Coronary artery (tissue), 2 donors: ENCODE data around the gene ZMIZ2.

Experiments used
- DNase-seq: peaks from one replicate; pipeline ENCODE4 v3.0.0-alpha.2; 2017; ENCODE audit warnings: low spot score
- H3K27ac ChIP-seq, 2 donors: fragments of 200-600 bp; sonication (generic); one replicate each; pipeline ENCODE4 v1.5.1; 2016 to 2019
- H3K4me3 ChIP-seq: fragments of 200-600 bp; sonication (generic); 2 replicates; pipeline ENCODE4 v1.5.1; 2016; ENCODE audit warnings: mild to moderate bottlenecking, moderate library complexity
- CTCF ChIP-seq: fragments of 200-600 bp; sonication (generic); IDR thresholded peaks from one replicate; pipeline ENCODE4 v1.5.1; 2019; ENCODE audit warnings: antibody characterized with exemption

ZMIZ2 gene

GRCh38 chr7:44787762-44788161 lies 39.1 kb downstream of the ZMIZ2 start:
- no peak overlapping the region for H3K4me3 ChIP-seq
- no peak for TF ChIP-seq CTCF

GRCh38 chr7:44789990-44790389 lies 41.3 kb downstream of the ZMIZ2 start:
- H3K4me3 ChIP-seq = no peak overlapping the region
- H3K27ac ChIP-seq = no peak overlapping the region
- no peak for DNase-seq
- no peak for TF ChIP-seq CTCF

More at GRCh38 chr7:44787762-44788161, 39.1 kb downstream of the ZMIZ2 start:
- H3K27ac ChIP-seq = no peak overlapping the region
- DNase-seq = no peak

GRCh38 chr7:44791278-44792219 lies 42.9 kb downstream of the ZMIZ2 start:
- Histone ChIP-seq H3K27ac (peak overlapping the region; percentile 52 to 65), H3K4me3 (no peak overlapping the region)
- no peak for DNase-seq
- no peak for TF ChIP-seq CTCF

GRCh38 chr7:44793919-44794318 lies 45.3 kb downstream of the ZMIZ2 start:
- H3K27ac ChIP-seq = no peak overlapping the region
- no peak for DNase-seq
- H3K4me3 ChIP-seq = no peak overlapping the region
- TF ChIP-seq CTCF = no peak

- TF ChIP-seq CTCF = no peak
- Histone ChIP-seq H3K27ac (no peak overlapping the region), H3K4me3 (no peak overlapping the region)
- no peak for DNase-seq
Observed at GRCh38 chr7:44794331-44794730, 45.7 kb downstream of the ZMIZ2 start.

GRCh38 chr7:44796034-44796503 lies 47.4 kb downstream of the ZMIZ2 start:
- H3K4me3 ChIP-seq = peak overlapping the region; percentile 95
- peak overlapping the region; percentile 99 to 100 for H3K27ac ChIP-seq
- no peak for TF ChIP-seq CTCF
- no peak for DNase-seq
